Kidney (tissue), 14 donors: ENCODE results near the gene GREB1. TPM values are rescaled to one million over a fixed set of nuclear protein-coding genes. Genes with fewer than 3 reads are reported as not detected.

Experiments used
- DNase-seq, 5 donors: peaks; one replicate each; pipeline ENCODE4 v3.0.0-alpha.2; 2013 to 2020
- FAIRE-seq: peaks from 2 replicates; lab custom pipeline; 2012; peaks lifted over from hg19 to GRCh38; lab: Jason Lieb, UNC
- H3K27ac ChIP-seq, 2 donors: one replicate each; pipeline ENCODE4 v1.7.0; 2013; ENCODE audit warnings: low read depth in 2 of 2, low read length in 2 of 2, inconsistent platforms in 1 of 2
- H3K27me3 ChIP-seq: one replicate; pipeline ENCODE4 v1.7.1; 2013; ENCODE audit warnings: low read length, inconsistent platforms; ENCODE audit not compliant: control insufficient read depth, insufficient read depth
- H3K36me3 ChIP-seq, 3 donors: one replicate each; pipeline versions ENCODE4 v1.7.0 to v1.7.1; 2013; ENCODE audit warnings: low read length in 3 of 3, control low read depth in 1 of 3, inconsistent platforms in 1 of 3; ENCODE audit not compliant: insufficient read depth in 3 of 3, control insufficient read depth in 2 of 3
- H3K4me1 ChIP-seq, 3 donors: one replicate each; pipeline versions ENCODE4 v1.7.0 to v1.7.1; 2013; ENCODE audit warnings: low read length in 3 of 3, inconsistent platforms in 1 of 3, low read depth in 1 of 3; ENCODE audit not compliant: control insufficient read depth in 2 of 3, insufficient read depth in 2 of 3
- H3K4me3 ChIP-seq, 3 donors: one replicate each; pipeline versions ENCODE4 v1.7.0 to v1.8.1; 2013; ENCODE audit warnings: low read length in 3 of 3, control low read depth in 1 of 3, inconsistent platforms in 1 of 3
- H3K9ac ChIP-seq, 3 donors: one replicate each; pipeline versions ENCODE4 v1.7.0 to v1.7.1; 2013; ENCODE audit warnings: low read length in 3 of 3, control low read depth in 1 of 3, inconsistent platforms in 1 of 3
- H3K9me3 ChIP-seq, 3 donors: one replicate each; pipeline versions ENCODE4 v1.7.0 to v1.7.1; 2013; ENCODE audit warnings: low read length in 3 of 3, control low read depth in 1 of 3, inconsistent platforms in 1 of 3; ENCODE audit not compliant: control insufficient read depth in 2 of 3, insufficient read depth in 1 of 3
- intact Hi-C: fragments of 100-400 bp; cut with DNase I; formaldehyde crosslinking; loops from one replicate; pipeline ENCODE4 v1.11.1; 2022
- polyA plus RNA-seq: library from polyadenylated mRNA; stranded (reverse); fragments of 350-450 nt; fragmentation: Illumina TruSeq; extraction: RNeasy Lipid Tissue Mini Kit (QIAGEN cat#74804); gene quantifications from one replicate; pipeline ENCODE4 v1.2.3, GENCODE V29; 2014; ENCODE audit warnings: low read depth, low replicate concordance; ENCODE audit not compliant: insufficient read depth
- total RNA-seq: library from RNA; stranded (reverse); fragmentation: NEBNext Ultra II Directional; extraction: Animal tissue kit (Norgen Biotek cat#: 25700); gene quantifications from one replicate; pipeline ENCODE4 v1.2.1, GENCODE V29; 2021
- TF ChIP-seq, protein P1 (sequence below): IDR thresholded peaks from 3 replicates; pipeline ENCODE4 v1.5.1; 2012; ENCODE audit warnings: mild to moderate bottlenecking, moderate library complexity, borderline replicate concordance; ENCODE audit not compliant: insufficient read depth; ENCODE audit errors: extremely low read depth
- donor health status: control.
- donor health status: control.
- donor health status: control.
- donor health status: control.
- donor health status: control.
- donor health status: DM: yes; HTN: yes; CAD: no.
- donor health status: Normal renal cell carcinoma (clear cell type).

Gene GREB1
- total and polyA plus RNA-seq, 2 donors from 2014 or later = 0.98 to 1.8 TPM

GRCh38 chr2:11507517-11507916, 26.3 kb upstream of the GREB1 start:
- Histone ChIP-seq H3K9ac (no peak overlapping the region), H3K36me3 (no peaks in the 10 kb centered on the region), H3K4me1 (peaks cover 0 to 2% (median 0%) of the 10 kb centered on the region in 3 donors), H3K9me3 (no peaks in the 10 kb centered on the region), H3K4me3 (no peak overlapping the region), H3K27me3 (no peaks in the 10 kb centered on the region), H3K27ac (no peak overlapping the region)
- FAIRE-seq (no peak), DNase-seq (no peak)
- intact Hi-C loops = no loop called here
- TF ChIP-seq, protein P1, sequence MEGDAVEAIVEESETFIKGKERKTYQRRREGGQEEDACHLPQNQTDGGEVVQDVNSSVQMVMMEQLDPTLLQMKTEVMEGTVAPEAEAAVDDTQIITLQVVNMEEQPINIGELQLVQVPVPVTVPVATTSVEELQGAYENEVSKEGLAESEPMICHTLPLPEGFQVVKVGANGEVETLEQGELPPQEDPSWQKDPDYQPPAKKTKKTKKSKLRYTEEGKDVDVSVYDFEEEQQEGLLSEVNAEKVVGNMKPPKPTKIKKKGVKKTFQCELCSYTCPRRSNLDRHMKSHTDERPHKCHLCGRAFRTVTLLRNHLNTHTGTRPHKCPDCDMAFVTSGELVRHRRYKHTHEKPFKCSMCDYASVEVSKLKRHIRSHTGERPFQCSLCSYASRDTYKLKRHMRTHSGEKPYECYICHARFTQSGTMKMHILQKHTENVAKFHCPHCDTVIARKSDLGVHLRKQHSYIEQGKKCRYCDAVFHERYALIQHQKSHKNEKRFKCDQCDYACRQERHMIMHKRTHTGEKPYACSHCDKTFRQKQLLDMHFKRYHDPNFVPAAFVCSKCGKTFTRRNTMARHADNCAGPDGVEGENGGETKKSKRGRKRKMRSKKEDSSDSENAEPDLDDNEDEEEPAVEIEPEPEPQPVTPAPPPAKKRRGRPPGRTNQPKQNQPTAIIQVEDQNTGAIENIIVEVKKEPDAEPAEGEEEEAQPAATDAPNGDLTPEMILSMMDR = no peak

- no peaks in the 10 kb centered on the region for H3K9me3 ChIP-seq
- no peak overlapping the region for H3K27ac ChIP-seq
- H3K4me3 ChIP-seq = no peak overlapping the region
- DNase-seq (no peak), FAIRE-seq (no peak)
- H3K4me1 ChIP-seq = peaks cover 0 to 2% (median 0%) of the 10 kb centered on the region in 3 donors
- H3K9ac ChIP-seq = no peak overlapping the region
- no peaks in the 10 kb centered on the region for H3K36me3 ChIP-seq
- TF ChIP-seq, protein P1 = no peak
- intact Hi-C loops = no loop called here
- H3K27me3 ChIP-seq = no peaks in the 10 kb centered on the region
Measured at GRCh38 chr2:11508279-11508678, 25.6 kb upstream of the GREB1 start.

DNA sequence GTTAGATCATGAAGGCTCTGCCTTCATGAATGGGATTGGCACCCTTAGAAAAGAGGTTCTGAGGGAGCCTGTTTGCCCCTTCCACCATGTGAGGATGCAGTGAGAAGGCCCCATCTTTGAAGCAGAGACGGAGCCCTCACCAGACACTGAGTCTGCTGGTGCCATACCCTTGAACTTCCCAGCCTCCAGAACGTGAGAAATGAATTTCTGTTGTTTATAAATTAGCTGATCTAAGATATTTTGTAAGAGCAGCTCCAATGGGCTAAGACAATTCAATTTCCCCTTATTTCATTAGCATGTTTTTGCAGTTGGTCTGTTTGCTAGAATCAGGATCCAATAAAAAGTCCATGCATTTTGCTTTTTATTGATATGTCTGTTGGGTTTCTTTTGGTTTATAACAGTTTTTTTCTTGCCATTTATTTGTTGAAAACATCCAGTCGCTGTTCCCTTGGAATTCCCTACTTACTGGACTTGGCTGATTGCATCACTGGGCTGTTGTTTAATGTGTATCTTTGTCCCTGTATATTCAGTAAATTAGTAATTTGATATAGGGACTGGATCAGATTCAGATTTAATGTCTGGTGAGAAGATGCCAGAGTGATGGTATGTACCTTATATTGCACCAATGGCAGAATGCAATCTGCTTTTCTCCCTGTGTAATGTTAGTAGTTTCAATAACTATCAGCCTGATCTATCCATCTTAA, 24.0 kb upstream of the GREB1 start:
- intact Hi-C loops = no loop called here
- no peak overlapping the region for H3K27ac ChIP-seq
- FAIRE-seq (no peak), DNase-seq (peak in 1 of 5 donors; percentile 15)
- no peaks in the 10 kb centered on the region for H3K9me3 ChIP-seq
- peaks cover 0 to 2% (median 0%) of the 10 kb centered on the region in 3 donors for H3K4me1 ChIP-seq
- no peak overlapping the region for H3K4me3 ChIP-seq
- TF ChIP-seq, protein P1 = no peak
- H3K27me3 ChIP-seq = no peaks in the 10 kb centered on the region
- H3K9ac ChIP-seq = no peak overlapping the region
- H3K36me3 ChIP-seq = no peaks in the 10 kb centered on the region
